ENCODE data around the gene UPP2.

- TF ChIP-seq CTCF (IDR thresholded peaks at IDR 0.05) (peak in 1 of 6 experiments; percentile 19), POLR2A (IDR thresholded peaks at IDR 0.05) (peak in 1 of 2 donors; percentile 26)
These were observed 30.4 kb downstream of the UPP2 start for GRCh38 chr2:158131919-158132566.

Data from Peyer's patch (tissue), 4 donors.